B cell (primary cell): ENCODE measurements around the gene POU4F3.

Source experiments
- EZH2 ChIP-seq: IDR thresholded peaks from 2 replicates; pipeline ENCODE4 v1.6.1; 2012; ENCODE audit warnings: borderline replicate concordance, low read depth, mild to moderate bottlenecking, moderate library complexity, low read length; ENCODE audit not compliant: insufficient read depth, poor library complexity, severe bottlenecking
- TF ChIP-seq, protein P1 (sequence below): fragments of 200-600 bp; IDR thresholded peaks from one replicate; pipeline ENCODE4 v1.8.0; 2022; ENCODE audit warnings: antibody characterized with exemption, mild to moderate bottlenecking

DNA sequence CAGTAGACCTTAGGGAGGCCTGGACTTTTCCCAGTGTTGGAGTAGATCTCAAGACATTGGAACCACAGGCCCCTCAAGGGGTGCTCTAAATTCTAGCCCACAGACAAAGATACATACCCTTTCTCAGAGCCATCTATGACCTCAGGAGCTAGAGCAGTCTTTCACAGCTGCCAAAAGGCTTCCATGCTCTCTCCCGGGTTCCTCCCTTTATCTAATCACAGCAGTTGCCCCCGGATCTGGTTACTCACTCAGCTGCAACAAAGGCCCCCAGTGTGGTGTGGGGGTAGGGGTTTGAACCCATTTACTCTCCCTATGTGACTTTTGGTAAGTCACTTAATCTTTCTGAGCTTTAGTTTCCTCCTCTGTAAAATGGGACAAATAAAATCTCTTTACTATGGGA is 27.0 kb downstream of the POU4F3 start:
- TF ChIP-seq, protein P1, sequence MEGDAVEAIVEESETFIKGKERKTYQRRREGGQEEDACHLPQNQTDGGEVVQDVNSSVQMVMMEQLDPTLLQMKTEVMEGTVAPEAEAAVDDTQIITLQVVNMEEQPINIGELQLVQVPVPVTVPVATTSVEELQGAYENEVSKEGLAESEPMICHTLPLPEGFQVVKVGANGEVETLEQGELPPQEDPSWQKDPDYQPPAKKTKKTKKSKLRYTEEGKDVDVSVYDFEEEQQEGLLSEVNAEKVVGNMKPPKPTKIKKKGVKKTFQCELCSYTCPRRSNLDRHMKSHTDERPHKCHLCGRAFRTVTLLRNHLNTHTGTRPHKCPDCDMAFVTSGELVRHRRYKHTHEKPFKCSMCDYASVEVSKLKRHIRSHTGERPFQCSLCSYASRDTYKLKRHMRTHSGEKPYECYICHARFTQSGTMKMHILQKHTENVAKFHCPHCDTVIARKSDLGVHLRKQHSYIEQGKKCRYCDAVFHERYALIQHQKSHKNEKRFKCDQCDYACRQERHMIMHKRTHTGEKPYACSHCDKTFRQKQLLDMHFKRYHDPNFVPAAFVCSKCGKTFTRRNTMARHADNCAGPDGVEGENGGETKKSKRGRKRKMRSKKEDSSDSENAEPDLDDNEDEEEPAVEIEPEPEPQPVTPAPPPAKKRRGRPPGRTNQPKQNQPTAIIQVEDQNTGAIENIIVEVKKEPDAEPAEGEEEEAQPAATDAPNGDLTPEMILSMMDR = no peak
- no peak for TF ChIP-seq EZH2
